T-helper 2 cell (primary cell): ENCODE data around the gene EML1.
"Not testable (repeated sequence)": the region's sequence is repeated elsewhere in the genome, so short reads cannot be mapped to it uniquely, and the experiment has no call there.

ENCODE experiments used
- DNase-seq, 5 experiments: peaks; one replicate each; pipeline versions ENCODE4 v3.0.0 to v3.0.0-alpha.2; 2012 to 2022

The EML1 gene

DNA sequence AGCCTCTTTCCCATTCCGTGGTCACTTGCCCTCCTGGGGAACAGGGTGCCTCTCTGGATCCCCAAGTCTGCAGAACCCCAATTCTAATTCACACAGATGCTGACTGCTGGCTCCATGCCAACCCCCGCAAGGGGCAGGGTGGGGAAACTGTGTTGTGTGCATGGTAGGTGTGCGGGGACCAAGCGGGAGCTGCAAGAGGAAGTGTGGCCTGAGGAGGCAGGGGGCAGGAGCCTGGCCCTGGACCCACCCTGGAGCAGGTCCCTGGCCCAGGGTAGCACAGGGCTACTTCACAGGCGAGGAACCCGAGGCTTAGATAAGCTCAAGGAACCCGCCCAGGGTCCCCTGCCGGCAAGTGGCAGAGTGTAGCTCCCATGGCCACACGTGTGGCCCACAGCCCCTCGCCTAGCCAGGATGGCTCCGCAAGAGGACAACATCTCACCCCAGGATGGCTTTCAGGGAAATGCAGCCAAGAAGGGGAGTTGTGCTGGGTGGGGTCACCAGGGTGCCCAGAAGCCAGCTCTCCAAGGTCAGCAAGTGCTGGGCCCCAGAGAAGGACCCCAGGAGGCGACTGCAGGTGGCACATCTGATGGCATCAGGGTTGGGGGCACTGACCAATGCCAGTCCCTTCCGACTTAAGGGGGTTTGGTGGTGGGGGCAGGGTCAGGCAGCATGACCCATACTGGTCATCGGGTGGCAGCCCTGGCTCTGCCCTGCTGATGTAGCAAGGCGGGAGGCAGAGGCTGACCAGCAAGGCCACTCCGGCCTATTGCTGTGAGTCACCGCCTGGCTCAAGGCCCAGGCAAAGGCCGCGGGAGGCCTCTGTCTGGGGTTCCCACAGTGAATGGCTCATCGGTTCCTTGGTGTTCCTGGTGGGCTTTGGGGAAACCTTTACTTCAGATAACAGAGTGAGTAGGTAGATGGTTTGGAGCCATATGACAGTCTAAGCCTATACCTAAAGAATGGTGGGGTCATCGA, 37.3 kb upstream of the EML1 start:
- DNase-seq = no peak

DNA sequence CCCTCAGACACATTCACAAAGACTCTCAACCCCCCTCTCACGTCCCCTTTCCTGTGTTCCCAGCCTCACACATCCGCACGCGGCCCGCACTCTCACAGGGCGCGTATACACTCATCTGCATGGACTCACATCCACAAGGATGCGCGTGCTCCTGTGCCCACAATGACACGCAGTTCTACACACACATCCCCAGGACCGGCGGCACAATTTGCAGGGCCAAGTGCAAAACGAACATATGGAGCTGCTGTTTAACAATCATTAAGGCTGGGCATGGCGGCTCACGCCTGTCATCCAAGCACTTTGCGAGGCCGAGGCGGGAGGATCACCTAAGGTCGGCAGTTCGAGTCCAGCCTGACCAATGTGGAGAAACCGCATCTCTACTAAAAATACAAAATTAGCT, 36.4 kb upstream of the EML1 start:
- DNase-seq = no peak

DNA sequence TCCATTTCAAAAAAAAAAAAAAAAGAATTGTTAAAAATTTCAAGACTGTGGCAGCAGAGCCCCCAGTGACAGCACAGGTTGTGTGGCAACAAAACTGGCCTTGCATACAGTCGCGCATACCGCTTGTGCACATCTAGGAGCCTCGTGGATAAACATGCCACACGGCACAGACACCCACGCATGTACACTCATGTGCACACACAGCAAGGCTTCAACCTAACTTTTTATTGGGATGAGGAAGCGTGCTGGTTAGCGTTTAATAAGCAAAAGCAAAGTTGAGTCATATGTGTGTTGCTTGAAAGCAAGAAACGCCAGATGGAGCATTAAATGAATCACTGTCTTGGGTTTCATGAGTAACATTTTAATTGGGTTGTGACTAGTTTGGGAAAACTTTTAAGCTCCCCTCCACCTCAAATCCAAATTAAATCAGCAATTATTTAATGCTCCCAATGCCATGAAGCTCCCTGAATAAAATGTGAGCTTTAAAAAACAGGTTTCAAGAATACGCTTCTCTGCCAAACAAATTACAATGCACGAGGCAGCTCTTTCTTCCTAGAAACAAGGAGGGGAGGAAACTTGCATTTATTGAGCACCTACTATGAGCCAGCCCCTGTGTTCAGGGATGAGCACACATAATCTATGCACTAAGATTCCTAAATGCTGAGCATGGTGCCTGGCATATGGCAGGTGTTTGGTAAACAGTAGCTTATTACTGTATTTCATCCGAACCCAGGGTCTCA, 35.7 kb upstream of the EML1 start:
- DNase-seq = peak in 1 of 5 experiments; percentile 37

DNA sequence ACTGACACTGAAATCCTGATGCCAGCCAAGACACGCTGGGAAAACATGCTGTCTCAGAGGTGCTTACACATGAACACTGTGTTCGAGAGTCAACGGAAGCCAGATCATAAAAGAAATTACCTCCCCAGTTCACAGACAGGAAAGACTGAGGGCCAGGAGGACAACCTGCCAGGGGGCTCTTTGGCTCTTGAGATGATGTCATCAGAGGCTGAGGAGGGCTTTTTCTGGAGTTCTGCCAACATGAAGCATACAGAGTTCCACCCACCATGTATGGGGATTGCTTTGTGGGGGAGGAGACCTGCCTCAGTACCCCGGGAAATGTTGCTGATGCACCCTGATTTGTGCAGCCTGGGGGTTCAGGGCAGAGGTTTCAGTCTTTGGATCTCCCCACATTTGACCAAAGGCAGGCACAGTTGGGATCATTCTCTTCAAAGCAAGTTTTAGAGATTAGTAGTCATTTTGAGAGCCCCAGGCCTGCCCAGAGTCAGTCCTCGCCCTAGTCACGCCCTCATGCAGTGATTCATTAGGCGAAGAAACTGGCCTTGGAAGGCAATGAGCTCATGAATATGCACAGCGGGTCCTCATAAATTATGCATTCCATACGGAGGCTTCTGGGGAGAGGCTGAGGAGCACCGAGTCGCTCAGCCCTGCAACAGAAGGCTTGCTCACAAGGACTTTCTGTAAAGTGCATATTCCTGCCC, 34.9 kb upstream of the EML1 start:
- DNase-seq = no peak

DNA sequence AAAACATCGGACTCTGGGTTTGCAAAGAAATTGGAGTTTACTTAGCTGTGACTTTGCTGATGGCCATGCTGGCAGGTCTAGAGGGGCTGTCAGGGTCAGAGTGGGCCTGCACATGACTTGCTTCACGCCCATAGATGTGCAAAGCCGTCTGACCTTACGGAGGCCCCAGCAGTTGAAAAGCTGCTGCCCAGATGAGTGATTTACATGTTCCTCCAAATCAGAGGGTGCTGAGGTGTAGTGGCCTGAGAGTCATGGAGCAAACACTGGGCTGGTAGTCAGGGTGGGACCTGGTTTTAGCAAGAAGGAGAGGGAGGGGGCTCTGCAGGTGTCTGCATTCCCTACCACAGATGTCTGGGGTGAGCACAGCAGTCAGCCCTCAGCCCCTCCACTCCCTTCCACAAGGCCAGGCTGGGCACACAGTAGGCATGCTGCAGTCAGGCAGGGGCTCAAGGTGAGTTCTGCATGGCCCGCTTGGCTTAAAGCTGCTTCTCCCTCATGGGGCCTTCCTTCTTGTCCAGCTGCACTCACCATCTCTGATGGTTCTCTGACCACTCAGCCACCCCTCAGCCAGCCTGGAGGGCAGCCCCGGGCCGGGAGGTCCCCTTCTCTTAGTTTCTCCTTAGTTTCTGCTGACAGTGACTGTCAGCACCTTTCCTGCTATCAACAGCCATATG, 34.2 kb upstream of the EML1 start:
- DNase-seq = no peak

DNA sequence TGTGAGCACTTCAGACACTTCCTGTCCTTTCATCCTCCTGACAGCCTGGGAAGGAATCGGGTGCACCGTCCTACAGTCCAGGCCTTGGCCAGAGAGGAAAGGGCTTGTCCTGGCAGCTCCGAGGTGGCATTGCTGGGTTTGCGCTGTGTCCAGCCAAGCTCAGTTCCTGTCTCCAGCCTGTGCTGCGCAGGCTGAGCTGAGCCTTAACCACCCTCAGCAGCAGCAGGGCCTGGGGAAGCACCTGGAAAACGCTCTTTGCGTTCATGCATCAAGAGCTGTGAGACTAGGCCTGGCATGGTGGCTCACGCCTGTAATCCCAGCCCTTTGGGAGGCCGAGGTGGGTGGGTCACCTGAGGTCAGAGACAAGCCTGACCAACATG, 33.7 kb upstream of the EML1 start:
- no peak for DNase-seq

DNA sequence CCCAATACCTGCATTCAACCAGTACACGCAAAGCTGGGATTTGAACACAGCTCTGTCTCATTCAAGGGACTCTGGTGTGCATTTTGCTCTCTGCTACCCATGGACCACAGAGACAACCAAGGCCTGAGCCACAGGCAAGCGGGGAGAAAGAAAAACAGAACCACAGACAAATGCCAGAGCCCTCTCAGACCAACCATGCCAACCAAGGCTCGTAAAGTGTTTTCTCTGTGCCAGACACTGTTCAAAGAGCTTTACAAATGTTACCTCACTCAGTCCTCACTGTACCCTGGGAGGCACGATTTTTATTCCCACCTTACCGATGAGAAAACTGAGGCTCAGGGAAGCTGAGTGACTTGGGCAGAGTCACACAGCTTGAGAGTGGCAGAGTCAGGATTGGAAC, 32.4 kb upstream of the EML1 start:
- no peak for DNase-seq

DNA sequence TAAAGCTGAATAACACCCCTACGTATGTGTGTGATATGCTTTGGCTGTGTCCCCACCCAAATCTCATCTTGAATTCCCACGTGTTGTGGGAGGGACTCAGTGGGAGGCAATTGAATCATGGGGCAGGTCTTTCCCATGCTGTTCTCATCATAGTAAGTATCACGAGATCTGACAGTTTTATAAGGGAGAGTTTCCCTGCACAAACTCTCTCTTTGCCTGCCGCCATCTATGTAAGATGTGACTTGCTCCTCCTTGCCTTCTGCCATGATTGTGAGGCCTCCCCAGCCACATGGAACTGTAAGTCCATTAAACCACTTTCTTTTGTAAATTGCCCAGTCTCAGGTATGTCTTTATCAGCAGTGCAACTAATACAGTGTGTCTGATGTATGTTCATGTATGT, 30.3 kb upstream of the EML1 start:
- DNase-seq = not testable (repeated sequence)

DNA sequence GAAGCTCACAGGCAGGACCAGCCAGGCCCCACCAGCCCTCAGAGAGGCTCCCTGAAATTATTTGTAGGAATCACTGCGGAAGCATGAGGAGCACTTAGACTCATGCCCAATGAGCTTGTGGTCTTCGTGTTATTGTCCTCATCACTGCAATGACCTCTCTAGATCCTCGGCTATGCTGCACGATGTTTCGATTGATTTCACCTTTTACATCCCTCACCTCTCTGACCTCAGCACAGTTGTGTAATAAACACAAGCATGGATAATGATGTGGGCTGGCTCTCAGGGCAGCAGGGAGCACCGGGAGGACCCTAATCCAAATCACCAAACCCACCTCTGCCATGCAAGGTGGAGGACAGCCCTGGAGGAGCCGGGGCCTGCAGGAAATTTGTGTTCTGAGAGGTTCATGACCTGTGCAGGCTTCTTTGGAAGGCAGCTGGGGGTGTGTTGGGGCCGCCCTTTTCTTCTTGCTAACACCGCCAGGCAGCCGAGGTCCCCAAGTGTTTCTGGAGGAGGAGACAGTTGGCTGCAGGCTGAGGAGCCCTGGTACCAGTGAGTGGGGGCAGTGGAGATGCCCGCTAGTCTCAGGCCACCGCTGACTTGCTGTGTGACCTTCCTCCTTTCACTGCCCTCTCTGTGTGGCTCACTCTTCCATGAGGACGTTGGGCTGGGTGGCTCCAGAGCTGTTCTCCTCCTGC, 29.5 kb upstream of the EML1 start:
- DNase-seq = no peak

DNA sequence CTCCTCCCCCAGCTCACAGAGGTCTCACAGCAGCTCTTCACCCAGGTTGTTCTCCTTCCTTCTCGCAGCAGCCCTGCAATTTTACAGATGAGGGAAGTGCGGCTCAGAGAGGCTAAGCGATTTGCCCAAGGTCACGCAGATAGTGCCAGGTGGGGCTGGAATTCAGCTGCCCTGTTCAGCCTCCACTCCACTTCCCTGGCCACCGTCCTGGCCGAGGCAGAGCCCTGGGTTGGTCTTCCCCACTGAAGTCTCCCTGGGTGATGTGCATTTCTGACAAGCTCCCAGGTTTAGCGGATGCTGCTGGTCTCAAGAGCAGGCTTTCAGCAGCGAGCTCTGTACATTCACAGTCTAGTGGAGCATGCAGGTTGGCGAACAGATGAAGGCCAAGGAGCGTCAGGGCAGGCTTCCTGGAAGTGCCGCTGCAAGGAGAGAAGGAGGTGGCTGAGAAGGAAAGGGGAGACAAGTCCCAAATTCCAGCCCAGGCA, 28.9 kb upstream of the EML1 start:
- no peak for DNase-seq

DNA sequence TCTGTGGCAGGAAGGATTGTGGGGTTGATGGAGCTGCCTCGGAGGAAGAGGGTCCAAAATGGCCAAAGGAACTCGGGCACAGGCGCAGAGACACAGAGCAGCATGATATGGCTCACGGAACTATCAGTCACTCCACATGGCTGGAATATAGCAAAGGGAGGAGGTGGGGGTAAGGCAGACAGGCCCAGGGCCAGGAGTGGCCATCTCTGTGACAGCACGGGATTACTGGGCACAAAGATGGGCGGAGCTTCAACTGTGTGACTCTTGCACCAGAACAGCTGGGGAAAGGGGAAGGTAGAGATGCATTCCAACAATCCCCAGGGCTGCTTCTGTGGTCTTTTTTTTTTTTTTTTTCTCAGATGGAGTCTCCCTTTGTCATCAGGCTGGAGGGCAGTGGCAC, 24.8 kb upstream of the EML1 start:
- DNase-seq = no peak

DNA sequence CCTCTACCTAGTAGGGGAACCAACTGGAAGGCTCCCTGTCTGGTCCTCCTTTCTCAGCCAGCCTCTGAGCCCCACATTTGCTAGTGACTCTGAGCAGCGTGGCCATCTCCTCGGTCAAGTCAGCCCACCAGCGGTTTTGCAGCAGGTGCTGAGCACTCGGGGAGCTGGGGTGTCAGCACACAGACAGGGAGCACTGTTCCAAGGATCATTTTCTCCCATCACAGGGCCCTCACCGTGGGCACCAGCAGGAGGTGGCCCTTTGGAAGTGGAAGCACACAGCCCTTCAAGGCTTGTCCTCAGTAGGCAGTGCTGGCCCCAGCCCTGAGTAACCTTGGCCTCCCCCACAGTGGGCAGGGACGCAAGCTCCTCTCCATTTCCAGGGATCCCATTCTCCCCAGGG, 24.1 kb upstream of the EML1 start:
- no peak for DNase-seq

DNA sequence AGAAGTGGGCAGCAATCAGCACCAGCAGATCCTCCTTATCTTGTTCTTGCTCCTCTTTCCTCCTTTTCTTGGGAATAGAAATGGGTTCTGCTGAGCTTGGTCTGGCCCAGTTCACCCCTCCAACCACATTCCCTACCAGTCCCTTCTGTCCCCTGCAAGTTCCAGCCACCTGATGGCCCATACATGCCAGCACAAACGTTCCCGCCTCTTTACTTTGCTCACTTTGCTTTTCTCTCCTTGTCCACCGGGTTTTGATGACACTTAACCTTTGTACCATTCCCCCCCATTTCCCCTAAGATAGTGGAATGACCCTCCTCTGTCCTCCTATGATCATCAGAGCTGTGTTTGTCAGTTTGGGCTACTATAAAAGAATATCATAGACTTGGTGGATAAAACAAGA, 23.4 kb upstream of the EML1 start:
- DNase-seq = no peak

DNA sequence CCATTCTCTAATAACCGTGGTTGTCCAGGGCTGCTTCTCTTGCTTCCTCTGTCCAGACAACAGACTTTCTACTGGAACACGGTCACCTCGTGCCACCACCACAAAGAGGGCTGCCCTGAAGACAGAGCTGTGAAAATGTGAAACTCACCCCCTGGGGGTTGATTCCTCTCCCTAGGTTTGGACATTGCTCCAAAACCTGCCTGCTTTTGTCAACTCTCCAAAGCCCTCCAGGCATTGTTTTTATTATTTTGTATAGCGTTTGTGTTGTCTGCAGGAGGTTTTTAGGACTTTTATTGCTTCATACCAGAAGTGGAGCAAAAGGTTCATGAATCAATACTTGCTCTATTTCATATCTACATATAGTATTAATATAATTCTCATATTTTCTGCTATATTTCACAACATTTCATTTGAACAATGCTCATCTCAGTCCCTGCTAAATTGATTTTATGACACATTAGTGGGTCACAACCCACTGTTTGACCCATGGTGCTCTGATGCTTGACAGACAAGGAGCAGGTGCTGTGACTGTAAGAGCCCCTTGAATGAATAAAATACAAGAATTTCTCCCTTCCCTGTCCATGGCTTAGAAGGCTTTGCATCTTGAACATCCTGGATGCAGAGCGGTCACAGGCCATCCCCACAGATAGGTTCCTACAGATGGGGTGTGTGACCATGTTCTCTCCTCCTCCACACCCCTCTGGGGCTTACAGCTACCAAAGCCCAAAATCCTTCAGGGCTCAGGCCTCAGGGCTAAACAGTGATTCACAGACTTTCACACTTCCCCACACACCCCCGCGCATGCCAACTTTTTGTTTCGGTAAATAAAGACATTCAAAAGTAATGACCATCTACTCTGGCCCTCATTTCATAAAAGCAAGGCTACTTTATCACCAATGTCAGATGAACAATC, 20.6 kb upstream of the EML1 start:
- DNase-seq = no peak

DNA sequence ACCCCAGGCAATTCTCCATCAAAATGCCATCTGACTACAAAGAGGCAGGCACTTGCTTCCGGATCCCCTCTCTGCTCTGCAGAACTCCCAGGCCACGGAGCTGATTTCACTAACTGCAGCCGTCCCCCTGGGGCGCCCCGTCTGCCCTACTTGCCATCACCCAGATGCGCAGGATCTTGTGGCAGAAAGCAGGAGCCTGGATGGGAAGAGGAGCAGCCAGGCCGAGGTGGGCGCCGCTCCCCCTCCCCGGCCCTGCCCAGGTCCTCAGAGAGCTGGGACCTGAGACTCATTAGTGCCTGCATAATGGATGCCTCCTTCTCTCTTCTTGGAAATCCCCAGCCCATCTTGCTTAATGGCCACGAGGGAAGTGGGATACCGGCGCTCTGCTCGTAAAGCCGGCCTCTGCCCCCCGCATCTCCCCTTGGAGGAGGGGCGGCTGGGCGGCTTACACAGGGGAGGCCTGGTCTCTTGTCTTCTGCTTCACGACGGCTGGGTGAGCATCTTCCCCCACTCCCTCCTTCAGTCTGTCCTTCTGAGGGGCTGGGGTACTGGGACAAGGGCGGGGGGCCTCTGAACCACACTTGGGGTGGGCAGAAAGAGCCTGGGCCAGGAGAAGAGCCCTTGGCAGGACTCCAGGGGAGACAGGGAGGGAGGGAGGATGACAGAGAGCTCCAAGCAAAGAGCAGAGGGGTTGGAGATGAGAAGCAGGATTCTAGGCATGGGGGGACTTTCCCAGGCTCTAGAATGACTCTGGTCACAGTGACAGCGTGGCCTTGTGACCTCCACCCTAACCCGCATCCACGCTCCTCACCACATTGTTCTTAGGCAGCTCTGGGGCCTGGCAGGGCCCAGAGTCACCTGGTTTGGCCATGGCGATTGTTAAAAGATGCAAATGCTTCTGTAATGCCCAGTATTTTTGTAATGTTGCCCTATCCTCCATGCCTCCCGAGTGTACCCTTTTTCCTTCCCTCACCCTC, 19.4 kb upstream of the EML1 start:
- DNase-seq = no peak

DNA sequence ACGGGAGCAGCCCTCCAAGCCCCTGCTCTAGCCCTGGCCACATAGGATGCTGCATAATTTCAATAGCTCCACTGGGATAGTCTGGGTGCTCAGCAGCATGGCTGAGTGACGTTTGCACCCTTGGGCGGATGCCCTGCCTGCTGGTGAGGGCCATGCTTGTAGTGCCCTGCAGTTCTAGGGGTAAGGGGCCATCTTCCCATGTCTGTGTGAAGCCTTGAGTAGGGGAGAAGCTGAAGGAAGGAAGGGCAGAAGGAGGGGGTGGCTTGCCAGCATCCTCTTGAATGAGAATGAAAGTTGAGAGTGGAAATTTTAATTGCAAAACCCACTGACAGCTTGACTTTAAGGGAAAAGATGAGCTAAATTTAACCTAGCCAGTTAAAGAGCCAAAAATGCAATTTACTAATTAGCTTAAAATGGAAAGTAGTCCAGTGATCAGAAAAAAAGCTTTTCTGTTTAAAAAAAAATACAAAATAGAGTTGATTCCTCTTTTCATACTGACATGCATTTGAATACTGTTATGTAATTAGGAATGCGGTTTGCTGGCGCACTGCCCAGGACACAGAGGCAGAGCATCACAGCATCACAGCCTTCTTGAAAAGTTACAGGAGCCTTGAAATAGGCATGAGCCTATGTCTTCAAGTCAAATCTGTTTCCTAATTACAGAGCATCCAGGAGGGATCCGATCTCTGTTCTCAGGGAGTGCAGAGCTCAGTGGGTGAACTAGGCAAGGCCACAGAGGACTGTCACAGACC, 18.5 kb upstream of the EML1 start:
- no peak for DNase-seq

DNA sequence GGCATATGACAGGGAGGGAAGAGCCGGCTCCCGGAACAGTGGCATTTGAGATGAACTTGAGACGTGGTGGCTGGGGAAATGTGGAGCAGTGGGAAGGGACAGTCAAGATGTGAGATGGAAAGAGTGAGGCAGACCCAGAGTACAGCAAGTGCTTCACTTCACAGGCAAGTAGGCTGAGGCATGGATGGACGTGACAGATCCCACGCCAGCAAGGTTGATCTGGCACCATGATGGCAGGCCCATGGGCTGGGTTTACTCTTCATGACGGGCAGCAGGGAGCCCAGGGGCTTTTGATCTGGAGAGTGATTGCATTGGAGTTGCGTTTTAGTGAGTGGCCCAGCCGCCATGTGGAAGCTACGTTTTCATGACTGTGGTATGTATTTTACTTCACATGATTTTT, 17.9 kb upstream of the EML1 start:
- no peak for DNase-seq

DNA sequence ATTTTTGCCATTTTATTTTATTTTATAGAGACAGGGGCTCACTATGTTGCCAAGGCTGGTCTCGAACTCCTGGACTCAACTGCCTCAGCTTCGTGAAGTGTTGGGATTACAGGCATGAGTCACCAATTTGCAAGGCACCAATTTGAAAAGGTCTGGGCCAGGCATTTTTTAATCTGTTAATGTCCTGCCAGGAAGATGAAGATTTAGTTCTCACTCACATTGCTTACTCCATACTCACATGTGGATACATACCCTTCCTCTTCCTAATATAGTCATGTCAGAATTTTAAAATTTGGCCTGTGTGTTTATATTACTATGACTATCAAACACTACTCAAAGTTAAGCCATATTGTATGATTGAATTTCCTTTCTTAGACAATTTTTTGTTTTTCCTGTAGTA, 15.3 kb upstream of the EML1 start:
- DNase-seq = no peak

DNA sequence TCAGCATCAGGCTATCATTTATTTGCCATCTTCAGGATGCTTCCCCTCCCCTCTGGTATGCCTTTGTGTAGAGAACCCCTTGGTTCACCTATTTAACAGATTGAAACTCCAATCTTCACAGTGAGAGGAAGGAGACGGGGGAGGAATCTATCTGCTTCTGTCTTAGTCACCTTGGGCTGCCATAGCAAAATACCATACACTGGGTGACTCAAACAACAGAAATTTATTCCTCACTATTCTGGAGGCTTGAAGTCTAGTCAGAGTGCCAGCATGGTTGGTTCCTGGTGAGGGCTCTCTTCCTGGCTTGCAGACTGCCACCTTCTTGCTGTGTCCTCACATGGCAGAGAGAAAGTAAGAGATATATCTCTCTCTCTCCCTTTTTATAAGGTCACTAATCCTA, 13.5 kb upstream of the EML1 start:
- no peak for DNase-seq
